IgD-negative memory B cell (primary cell): ENCODE results near the gene GDPD5. TPM values are rescaled to one million over a fixed set of nuclear protein-coding genes. Genes with fewer than 3 reads are reported as not detected.

Source experiments
- H3K27ac Mint-ChIP-seq, 3 donors: one replicate each; pipeline ENCODE4 v1.8.0; 2020 to 2022; ENCODE audit warnings: mild to moderate bottlenecking in 3 of 3, mixed read lengths in 3 of 3, moderate library complexity in 1 of 3
- H3K27me3 Mint-ChIP-seq: one replicate; pipeline ENCODE4 v1.8.0; 2021; ENCODE audit warnings: mixed read lengths
- H3K36me3 Mint-ChIP-seq: one replicate; pipeline ENCODE4 v1.8.0; 2020; ENCODE audit warnings: mild to moderate bottlenecking, mixed read lengths
- H3K4me1 Mint-ChIP-seq, 3 donors: one replicate each; pipeline ENCODE4 v1.8.0; 2020 to 2022; ENCODE audit warnings: mixed read lengths in 3 of 3, mild to moderate bottlenecking in 1 of 3
- H3K4me3 Mint-ChIP-seq, 4 donors: one replicate each; pipeline ENCODE4 v1.8.0; 2020 to 2022; ENCODE audit warnings: mild to moderate bottlenecking in 4 of 4, mixed read lengths in 4 of 4, moderate library complexity in 3 of 4
- H3K9me3 Mint-ChIP-seq, 3 donors: one replicate each; pipeline ENCODE4 v1.8.0; 2020 to 2021; ENCODE audit warnings: mixed read lengths in 3 of 3, mild to moderate bottlenecking in 1 of 3
- polyA plus RNA-seq: library from polyadenylated mRNA; unstranded; fragments of 300-500 nt; fragmentation: Illumina TruSeq; gene quantifications from one replicate; pipeline ENCODE4 v1.2.3, GENCODE V29; 2021

The GDPD5 gene
- polyA plus RNA-seq, 1 donor from 2014 or later = 27.8 TPM

- Mint-ChIP-seq H3K4me1 (peaks cover 4 to 9% (median 5%) of the 10 kb centered on the region in 3 donors), H3K36me3 (peaks cover 2% of the 10 kb centered on the region), H3K9me3 (no peaks in the 10 kb centered on the region), H3K4me3 (peak overlapping the region in 1 of 4 donors; percentile 28), H3K27me3 (no peaks in the 10 kb centered on the region), H3K27ac (no peak overlapping the region)
Measured at GRCh38 chr11:75408957-75409219, 116.9 kb downstream of the GDPD5 start.

- Mint-ChIP-seq H3K27ac (peak overlapping the region; percentile 10 to 35 (median 10)), H3K4me3 (no peak overlapping the region), H3K9me3 (no peaks in the 10 kb centered on the region), H3K4me1 (peaks cover 13 to 30% (median 15%) of the 10 kb centered on the region in 3 donors), H3K36me3 (peaks cover 2% of the 10 kb centered on the region), H3K27me3 (no peaks in the 10 kb centered on the region)
Measured at GRCh38 chr11:75406338-75406777, 119.4 kb downstream of the GDPD5 start.

- no peaks in the 10 kb centered on the region for H3K9me3 Mint-ChIP-seq
- peaks cover 22 to 42% (median 26%) of the 10 kb centered on the region in 3 donors for H3K4me1 Mint-ChIP-seq
- H3K27ac Mint-ChIP-seq = peak overlapping the region in 1 of 3 donors; percentile 36
- no peak overlapping the region for H3K4me3 Mint-ChIP-seq
- H3K27me3 Mint-ChIP-seq = peaks cover 2% of the 10 kb centered on the region
- peaks cover 2% of the 10 kb centered on the region for H3K36me3 Mint-ChIP-seq
Measured at GRCh38 chr11:75403983-75404658, 121.6 kb downstream of the GDPD5 start.

- Mint-ChIP-seq H3K27me3 (peaks cover 2% of the 10 kb centered on the region), H3K4me3 (peak overlapping the region in 1 of 4 donors; percentile 58), H3K36me3 (peaks cover 2% of the 10 kb centered on the region), H3K9me3 (no peaks in the 10 kb centered on the region), H3K27ac (peak overlapping the region in 1 of 3 donors; percentile 3), H3K4me1 (peaks cover 22 to 43% (median 30%) of the 10 kb centered on the region in 3 donors)
Measured at GRCh38 chr11:75403037-75403436, 122.7 kb downstream of the GDPD5 start.

GRCh38 chr11:75402002-75402773, 123.6 kb downstream of the GDPD5 start:
- Mint-ChIP-seq H3K4me1 (peaks cover 18 to 38% (median 27%) of the 10 kb centered on the region in 3 donors), H3K36me3 (no peaks in the 10 kb centered on the region), H3K27ac (peak overlapping the region; percentile 41 to 87 (median 82)), H3K4me3 (peak overlapping the region; percentile 16 to 95 (median 48)), H3K27me3 (peaks cover 2% of the 10 kb centered on the region), H3K9me3 (no peaks in the 10 kb centered on the region)

GRCh38 chr11:75400146-75400865, 125.4 kb downstream of the GDPD5 start:
- no peaks in the 10 kb centered on the region for H3K9me3 Mint-ChIP-seq
- peaks cover 18 to 37% (median 27%) of the 10 kb centered on the region in 3 donors for H3K4me1 Mint-ChIP-seq
- H3K36me3 Mint-ChIP-seq = no peaks in the 10 kb centered on the region
- H3K27me3 Mint-ChIP-seq = peaks cover 4% of the 10 kb centered on the region
- peak overlapping the region; percentile 93 to 97 (median 96) for H3K4me3 Mint-ChIP-seq
- H3K27ac Mint-ChIP-seq = peak overlapping the region; percentile 82 to 98 (median 92)

- no peaks in the 10 kb centered on the region for H3K9me3 Mint-ChIP-seq
- no peaks in the 10 kb centered on the region for H3K36me3 Mint-ChIP-seq
- H3K27ac Mint-ChIP-seq = peak within 1 kb of the TSS; percentile 82 to 98 (median 92)
- H3K4me3 Mint-ChIP-seq = peak within 1 kb of the TSS; percentile 93 to 97 (median 96)
- peaks cover 18 to 37% (median 27%) of the 10 kb centered on the region in 3 donors for H3K4me1 Mint-ChIP-seq
- peaks cover 4% of the 10 kb centered on the region for H3K27me3 Mint-ChIP-seq
Measured at GRCh38 chr11:75399344-75400145, 126.2 kb downstream of the GDPD5 start, which contains the start of gene RPS3. TSS of gene RPS3 (plus strand) at chr11:75399518. CDS start at chr11:75399548, 30 bp downstream.

GRCh38 chr11:75398906-75399305, 126.8 kb downstream of the GDPD5 start:
- peaks cover 7% of the 10 kb centered on the region for H3K27me3 Mint-ChIP-seq
- H3K4me3 Mint-ChIP-seq = peak overlapping the region; percentile 24 to 97 (median 94)
- no peaks in the 10 kb centered on the region for H3K36me3 Mint-ChIP-seq
- peak overlapping the region; percentile 82 to 98 (median 92) for H3K27ac Mint-ChIP-seq
- H3K4me1 Mint-ChIP-seq = peaks cover 18 to 35% (median 27%) of the 10 kb centered on the region in 3 donors
- H3K9me3 Mint-ChIP-seq = no peaks in the 10 kb centered on the region

- no peak overlapping the region for H3K27ac Mint-ChIP-seq
- peaks cover 3 to 6% (median 3%) of the 10 kb centered on the region in 3 donors for H3K4me1 Mint-ChIP-seq
- no peaks in the 10 kb centered on the region for H3K9me3 Mint-ChIP-seq
- H3K27me3 Mint-ChIP-seq = peaks cover 8% of the 10 kb centered on the region
- H3K4me3 Mint-ChIP-seq = no peak overlapping the region
- no peaks in the 10 kb centered on the region for H3K36me3 Mint-ChIP-seq
Measured at GRCh38 chr11:75394085-75394840, 131.5 kb downstream of the GDPD5 start.

- Mint-ChIP-seq H3K4me1 (no peaks in the 10 kb centered on the region), H3K27me3 (peaks cover 7% of the 10 kb centered on the region)
Measured at GRCh38 chr11:75389925-75390324, 135.8 kb downstream of the GDPD5 start.

GRCh38 chr11:75389276-75389605, 136.5 kb downstream of the GDPD5 start:
- H3K27me3 Mint-ChIP-seq = peaks cover 8% of the 10 kb centered on the region
- no peaks in the 10 kb centered on the region for H3K9me3 Mint-ChIP-seq
- peaks cover 2 to 7% (median 3%) of the 10 kb centered on the region in 3 donors for H3K4me1 Mint-ChIP-seq
- H3K36me3 Mint-ChIP-seq = no peaks in the 10 kb centered on the region
- H3K27ac Mint-ChIP-seq = no peak overlapping the region
- no peak overlapping the region for H3K4me3 Mint-ChIP-seq

More at GRCh38 chr11:75389925-75390324, 135.8 kb downstream of the GDPD5 start:
- H3K4me3 Mint-ChIP-seq = no peak overlapping the region
- H3K27ac Mint-ChIP-seq = no peak overlapping the region
- H3K36me3 Mint-ChIP-seq = no peaks in the 10 kb centered on the region
- no peaks in the 10 kb centered on the region for H3K9me3 Mint-ChIP-seq

GRCh38 chr11:75388386-75389275, 137.1 kb downstream of the GDPD5 start:
- Mint-ChIP-seq H3K36me3 (no peaks in the 10 kb centered on the region), H3K27ac (no peak overlapping the region), H3K4me3 (no peak overlapping the region), H3K9me3 (no peaks in the 10 kb centered on the region), H3K27me3 (peaks cover 8% of the 10 kb centered on the region), H3K4me1 (peaks cover 2 to 7% (median 3%) of the 10 kb centered on the region in 3 donors)

GRCh38 chr11:75387736-75388294, 137.9 kb downstream of the GDPD5 start:
- H3K36me3 Mint-ChIP-seq = no peaks in the 10 kb centered on the region
- peaks cover 8% of the 10 kb centered on the region for H3K27me3 Mint-ChIP-seq
- no peak overlapping the region for H3K27ac Mint-ChIP-seq
- no peak overlapping the region for H3K4me3 Mint-ChIP-seq
- peaks cover 2 to 7% (median 3%) of the 10 kb centered on the region in 3 donors for H3K4me1 Mint-ChIP-seq
- H3K9me3 Mint-ChIP-seq = no peaks in the 10 kb centered on the region
